ENCODE results near the gene TLCD1.

DNA sequence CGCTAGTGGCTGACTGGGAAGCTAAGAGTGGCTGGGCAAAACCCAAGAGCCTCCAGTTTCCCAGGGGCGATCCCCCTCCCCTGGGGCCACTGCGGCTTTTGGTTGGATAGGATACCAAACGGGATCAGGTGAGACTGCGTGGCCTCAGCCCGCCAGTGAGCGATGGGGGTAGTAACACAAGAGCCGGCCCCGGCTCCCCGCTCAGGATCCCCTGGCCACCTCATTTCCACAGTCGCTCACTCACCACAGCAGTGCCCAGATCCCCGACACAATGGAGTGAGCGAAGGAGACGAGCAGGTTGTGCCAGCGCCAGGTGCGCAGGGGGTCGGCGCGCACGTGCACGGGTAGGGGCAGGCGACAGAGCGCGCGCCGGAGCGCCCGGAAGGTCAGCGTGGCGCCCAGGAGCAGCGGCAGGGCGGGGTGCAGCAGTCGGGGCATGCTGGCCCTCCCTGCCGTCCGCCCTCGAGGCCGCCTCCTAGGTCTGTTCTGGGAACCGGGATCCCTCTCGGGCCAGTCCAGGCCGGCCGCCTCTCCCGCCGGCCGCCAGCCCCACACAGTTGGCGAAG is 290 bp downstream of the TLCD1 start:
- TF ChIP-seq FOXP2 (optimal IDR thresholded peaks at IDR 0.05; ENCODE audit: control extremely low read depth, extremely low read length, insufficient read depth) (no peak), EZH2 (IDR thresholded peaks at IDR 0.05) (no peak), POLR2AphosphoS5 (IDR thresholded peaks at IDR 0.05; ENCODE audit: borderline replicate concordance, low read depth, low read length) (peak; percentile 4; the same call in 1 of the 2 replicates)

Data from SK-N-MC (cell line).